Upper lobe of right lung (tissue), 1 donor: ENCODE data around the gene LASP1. TPM values are rescaled to one million over a fixed set of nuclear protein-coding genes. Genes with fewer than 3 reads are reported as not detected.
A peak's percentile ranks its signal among the peaks of the same experiment; 100 is the strongest.

Source experiments
- ATAC-seq: fragments of 200-7000 bp; cut with Tn5 transposase; one replicate; pipeline ENCODE4 v1.9.1; 2020; ENCODE audit warnings: mild to moderate bottlenecking, moderate library complexity
- DNase-seq: peaks from one replicate; pipeline ENCODE4 v3.0.0-alpha.2; 2020
- H3K27ac ChIP-seq: fragments of 200-600 bp; one replicate; pipeline ENCODE4 v1.8.0; 2022
- H3K27me3 ChIP-seq: fragments of 200-600 bp; one replicate; pipeline ENCODE4 v1.8.0; 2022; ENCODE audit warnings: mild to moderate bottlenecking
- H3K36me3 ChIP-seq: fragments of 200-600 bp; one replicate; pipeline ENCODE4 v1.8.0; 2022
- H3K4me1 ChIP-seq: fragments of 200-600 bp; one replicate; pipeline ENCODE4 v1.8.0; 2022
- H3K4me3 ChIP-seq: fragments of 200-600 bp; one replicate; pipeline ENCODE4 v1.8.0; 2022; ENCODE audit warnings: mild to moderate bottlenecking
- H3K9me3 ChIP-seq: fragments of 200-600 bp; one replicate; pipeline ENCODE4 v1.8.0; 2022
- intact Hi-C: fragments of 100-400 bp; cut with DNase I; formaldehyde crosslinking; loops from one replicate; pipeline ENCODE4 v1.11.0; 2022
- total RNA-seq: library from RNA; stranded (reverse); fragmentation: NEBNext Ultra II Directional; extraction: Animal tissue kit (Norgen Biotek cat#: 25700); gene quantifications from one replicate; pipeline ENCODE4 v1.2.1, GENCODE V29; 2021
- TF ChIP-seq, protein P1 (sequence below): fragments of 200-600 bp; IDR thresholded peaks from one replicate; pipeline ENCODE4 v1.8.0; 2022; ENCODE audit warnings: antibody characterized with exemption
- donor health status: DM: no; HTN: yes; CAD: no; lungs with severe emphysema.

Gene LASP1
- total RNA-seq, 1 donor from 2014 or later: 158 TPM

DNA sequence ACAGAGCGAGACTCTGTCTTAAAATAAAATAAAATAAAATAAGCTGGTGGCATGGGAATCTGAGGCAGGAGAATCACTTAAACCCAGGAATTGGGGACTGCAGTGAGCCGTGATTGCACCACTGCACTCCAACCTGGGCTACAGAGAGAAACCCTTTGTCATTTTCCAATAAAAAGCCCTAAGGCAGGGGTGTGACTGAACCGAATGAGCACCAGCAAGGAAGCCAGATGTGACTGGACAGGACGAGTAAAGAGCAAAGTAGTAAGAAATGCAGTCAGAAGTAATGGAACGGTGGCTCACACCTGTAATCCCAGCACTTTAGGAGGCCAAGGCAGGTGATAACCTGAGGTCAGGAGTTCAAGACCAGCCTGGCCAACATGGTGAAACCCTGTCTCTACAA is 12.6 kb upstream of the LASP1 start:
- Histone ChIP-seq H3K27ac (no peak overlapping the region), H3K4me1 (peaks cover 2% of the 10 kb centered on the region), H3K9me3 (no peaks in the 10 kb centered on the region), H3K36me3 (peaks cover 5% of the 10 kb centered on the region), H3K4me3 (no peak overlapping the region), H3K27me3 (no peaks in the 10 kb centered on the region)
- intact Hi-C loops: no loop called here
- TF ChIP-seq, protein P1, sequence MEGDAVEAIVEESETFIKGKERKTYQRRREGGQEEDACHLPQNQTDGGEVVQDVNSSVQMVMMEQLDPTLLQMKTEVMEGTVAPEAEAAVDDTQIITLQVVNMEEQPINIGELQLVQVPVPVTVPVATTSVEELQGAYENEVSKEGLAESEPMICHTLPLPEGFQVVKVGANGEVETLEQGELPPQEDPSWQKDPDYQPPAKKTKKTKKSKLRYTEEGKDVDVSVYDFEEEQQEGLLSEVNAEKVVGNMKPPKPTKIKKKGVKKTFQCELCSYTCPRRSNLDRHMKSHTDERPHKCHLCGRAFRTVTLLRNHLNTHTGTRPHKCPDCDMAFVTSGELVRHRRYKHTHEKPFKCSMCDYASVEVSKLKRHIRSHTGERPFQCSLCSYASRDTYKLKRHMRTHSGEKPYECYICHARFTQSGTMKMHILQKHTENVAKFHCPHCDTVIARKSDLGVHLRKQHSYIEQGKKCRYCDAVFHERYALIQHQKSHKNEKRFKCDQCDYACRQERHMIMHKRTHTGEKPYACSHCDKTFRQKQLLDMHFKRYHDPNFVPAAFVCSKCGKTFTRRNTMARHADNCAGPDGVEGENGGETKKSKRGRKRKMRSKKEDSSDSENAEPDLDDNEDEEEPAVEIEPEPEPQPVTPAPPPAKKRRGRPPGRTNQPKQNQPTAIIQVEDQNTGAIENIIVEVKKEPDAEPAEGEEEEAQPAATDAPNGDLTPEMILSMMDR: no peak
- ATAC-seq: no peak
- no peak for DNase-seq

DNA sequence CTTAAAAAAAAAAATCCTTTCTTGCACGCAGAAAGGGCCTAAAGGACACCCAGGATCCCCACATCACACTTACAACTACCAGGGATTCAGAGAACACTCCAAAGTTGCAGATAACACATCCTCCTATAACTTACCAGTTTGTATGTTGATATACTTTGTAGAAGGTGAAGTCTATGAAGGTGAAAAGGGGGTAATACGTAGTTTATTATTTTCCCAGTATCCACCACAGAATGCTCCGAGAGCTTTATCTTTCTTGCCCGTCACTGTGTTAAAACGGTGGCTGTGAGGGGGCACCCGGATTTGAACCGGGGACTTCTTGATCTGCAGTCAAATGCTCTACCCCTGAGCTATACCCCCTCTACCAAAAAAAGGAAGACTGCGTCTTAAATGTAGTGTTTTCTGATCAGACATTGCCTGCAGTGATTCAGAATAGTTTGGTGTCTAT is 8.4 kb upstream of the LASP1 start:
- no peaks in the 10 kb centered on the region for H3K27me3 ChIP-seq
- no peaks in the 10 kb centered on the region for H3K36me3 ChIP-seq
- TF ChIP-seq, protein P1: no peak
- intact Hi-C loops: no loop called here
- no peak for DNase-seq
- no peak overlapping the region for H3K27ac ChIP-seq
- no peaks in the 10 kb centered on the region for H3K9me3 ChIP-seq
- no peaks in the 10 kb centered on the region for H3K4me1 ChIP-seq
- no peak overlapping the region for H3K4me3 ChIP-seq
- ATAC-seq: no peak

DNA sequence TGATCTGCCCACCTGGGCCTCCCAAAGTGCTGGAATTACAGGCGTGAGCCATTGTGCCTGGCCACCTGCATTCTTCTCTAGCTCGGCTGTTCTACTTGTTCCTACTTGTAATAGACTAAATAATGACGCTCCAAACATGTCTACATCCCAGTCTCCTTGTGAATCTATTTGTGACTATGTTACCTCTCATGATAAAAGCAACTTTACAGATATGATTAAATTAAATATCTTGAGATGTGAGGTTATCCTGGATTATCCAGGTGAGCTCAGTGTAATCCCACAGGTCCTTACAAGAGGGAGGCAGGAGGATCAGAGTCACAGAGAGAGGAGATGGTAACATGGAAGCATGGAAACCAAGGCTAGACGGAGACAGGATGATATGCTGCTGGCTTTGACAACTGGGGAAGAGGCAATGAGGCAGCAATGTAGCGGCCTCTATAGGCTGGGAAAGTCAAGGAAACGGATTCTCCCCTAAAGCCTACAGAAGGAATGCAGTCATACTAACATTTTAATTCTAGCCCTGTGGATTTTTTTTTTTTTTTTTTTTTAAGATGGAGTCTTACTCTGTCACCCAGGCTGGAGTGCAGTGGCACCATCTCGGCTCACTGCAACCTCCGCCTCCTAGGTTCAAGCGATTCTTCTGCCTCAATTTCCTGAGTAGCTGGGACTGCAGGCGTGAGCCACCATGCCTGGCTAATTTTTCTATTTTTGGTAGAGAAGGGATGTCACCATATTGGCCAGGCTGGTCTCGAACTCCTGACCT is 5.0 kb upstream of the LASP1 start:
- intact Hi-C loops: no loop called here

DNA sequence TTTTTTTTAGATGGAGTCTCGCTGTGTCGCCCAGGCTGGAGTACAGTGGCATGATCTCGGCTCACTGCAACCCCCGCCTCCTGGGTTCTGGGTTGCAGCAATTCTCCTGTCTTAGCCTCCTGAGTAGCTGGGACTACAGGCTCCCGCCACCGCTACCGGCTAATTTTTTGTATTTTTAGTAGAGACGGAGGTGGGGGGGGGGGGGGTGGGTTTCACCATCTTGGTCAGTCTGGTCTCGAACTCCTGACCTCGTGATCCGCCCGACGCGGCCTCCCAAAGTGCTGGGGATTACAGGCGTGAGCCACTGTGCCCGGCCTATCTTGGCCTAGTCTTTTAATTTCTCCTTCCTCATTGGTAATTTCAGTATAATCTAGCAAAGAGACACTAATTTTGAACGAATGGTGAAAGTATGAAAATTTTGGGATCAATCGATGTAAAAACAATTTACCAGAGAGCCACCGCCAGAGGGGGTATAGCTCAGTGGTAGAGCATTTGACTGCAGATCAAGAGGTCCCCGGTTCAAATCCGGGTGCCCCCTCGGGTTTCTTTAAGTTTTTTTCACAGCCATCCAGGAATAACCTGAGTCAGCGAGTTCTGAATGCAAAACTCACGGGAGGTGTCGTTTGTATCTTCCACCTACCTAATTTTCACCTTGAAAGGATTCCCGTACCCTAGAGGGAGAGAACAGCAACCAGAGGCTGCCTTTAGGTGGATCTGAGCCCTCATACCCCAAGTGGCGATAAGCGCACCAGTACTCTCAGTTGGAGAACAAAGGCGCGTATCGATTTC is 2.5 kb upstream of the LASP1 start:
- ATAC-seq: no peak
- no peak for DNase-seq
- TF ChIP-seq, protein P1: peak; percentile 48
- Histone ChIP-seq H3K4me1 (peaks cover 23% of the 10 kb centered on the region), H3K9me3 (no peaks in the 10 kb centered on the region), H3K4me3 (peak overlapping the region; percentile 86), H3K27ac (peak overlapping the region; percentile 97), H3K27me3 (no peaks in the 10 kb centered on the region), H3K36me3 (no peaks in the 10 kb centered on the region)
- intact Hi-C loops: no loop called here

More for the DNA sequence above, 5.0 kb upstream of the LASP1 start:
- Histone ChIP-seq H3K27me3 (no peaks in the 10 kb centered on the region), H3K4me1 (peaks cover 12% of the 10 kb centered on the region), H3K9me3 (no peaks in the 10 kb centered on the region), H3K4me3 (no peak overlapping the region), H3K36me3 (no peaks in the 10 kb centered on the region), H3K27ac (no peak overlapping the region)
- DNase-seq (no peak), ATAC-seq (no peak)
- TF ChIP-seq, protein P1: no peak

DNA sequence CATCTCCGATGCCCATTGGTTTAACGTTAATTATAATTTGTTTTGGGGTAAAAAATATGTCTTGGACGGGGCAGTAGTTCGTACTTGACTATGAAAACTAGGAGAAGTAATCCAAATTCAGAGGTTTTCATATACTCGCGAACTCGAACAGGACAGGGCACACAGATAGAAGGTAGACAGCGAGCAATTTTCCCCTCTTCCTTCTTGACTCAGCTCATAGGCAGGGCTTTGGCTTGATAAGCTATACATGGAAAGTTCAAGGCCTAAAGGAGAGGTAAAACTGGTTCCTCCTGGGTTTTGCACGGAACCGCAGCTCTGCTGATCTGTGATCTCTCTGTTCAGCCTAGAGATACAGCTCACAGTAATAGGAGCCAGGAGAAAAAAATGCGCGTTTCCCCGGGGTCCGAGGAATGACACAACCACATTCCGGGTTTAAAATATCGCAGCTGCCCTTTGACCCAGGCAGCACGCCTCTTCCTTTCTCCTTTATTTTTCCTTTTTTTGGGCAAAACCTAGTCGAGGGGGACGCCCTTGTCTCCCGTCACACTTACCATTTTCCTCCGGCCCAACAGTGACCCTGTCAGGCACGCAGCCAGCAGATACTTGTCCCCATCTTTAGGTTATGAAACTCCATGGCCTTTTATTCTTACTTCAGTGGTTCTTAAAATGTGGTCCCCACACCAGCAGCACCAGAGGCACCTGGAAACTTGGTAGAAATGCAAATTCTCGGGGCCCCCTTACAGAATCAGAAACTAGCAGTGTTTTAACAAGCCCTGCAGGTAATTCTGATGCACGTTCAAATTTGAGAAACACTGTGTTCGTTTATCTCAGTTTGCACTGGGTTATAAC is 1.7 kb upstream of the LASP1 start:
- intact Hi-C loops: no loop called here
- TF ChIP-seq, protein P1: no peak
- DNase-seq (no peak), ATAC-seq (no peak)
- peaks cover 31% of the 10 kb centered on the region for H3K4me1 ChIP-seq
- H3K27me3 ChIP-seq: no peaks in the 10 kb centered on the region
- H3K9me3 ChIP-seq: no peaks in the 10 kb centered on the region
- no peaks in the 10 kb centered on the region for H3K36me3 ChIP-seq
- H3K27ac ChIP-seq: peak overlapping the region; percentile 97
- peak overlapping the region; percentile 86 for H3K4me3 ChIP-seq
